HEK293 (cell line): Measurements from ENCODE around the gene TSPO2.

Source experiments
- CTCF ChIP-seq: fragments of 450-650 bp; formaldehyde crosslinking; IDR thresholded peaks from 2 replicates; pipeline ENCODE4 v1.5.1; 2016; ENCODE audit warnings: missing biosample characterization, missing genetic modification characterization
- REPIN1 ChIP-seq: fragments of 450-650 bp; formaldehyde crosslinking; IDR thresholded peaks from 2 replicates; pipeline ENCODE4 v1.5.1; 2017; ENCODE audit warnings: missing biosample characterization, missing genetic modification characterization, low read depth
- ZBTB1 ChIP-seq: fragments of 450-650 bp; formaldehyde crosslinking; IDR thresholded peaks from 2 replicates; pipeline ENCODE4 v1.5.1; 2016; ENCODE audit warnings: missing biosample characterization, missing genetic modification characterization
- ZNF169 ChIP-seq: fragments of 450-650 bp; formaldehyde crosslinking; IDR thresholded peaks from 2 replicates; pipeline ENCODE4 v1.5.1; 2016; ENCODE audit warnings: missing biosample characterization, missing genetic modification characterization
- ZNF510 ChIP-seq: fragments of 450-650 bp; formaldehyde crosslinking; IDR thresholded peaks from 2 replicates; pipeline ENCODE4 v1.5.1; 2018; ENCODE audit warnings: mild to moderate bottlenecking, missing genetic modification characterization, missing biosample characterization; ENCODE audit not compliant: insufficient replicate concordance

DNA sequence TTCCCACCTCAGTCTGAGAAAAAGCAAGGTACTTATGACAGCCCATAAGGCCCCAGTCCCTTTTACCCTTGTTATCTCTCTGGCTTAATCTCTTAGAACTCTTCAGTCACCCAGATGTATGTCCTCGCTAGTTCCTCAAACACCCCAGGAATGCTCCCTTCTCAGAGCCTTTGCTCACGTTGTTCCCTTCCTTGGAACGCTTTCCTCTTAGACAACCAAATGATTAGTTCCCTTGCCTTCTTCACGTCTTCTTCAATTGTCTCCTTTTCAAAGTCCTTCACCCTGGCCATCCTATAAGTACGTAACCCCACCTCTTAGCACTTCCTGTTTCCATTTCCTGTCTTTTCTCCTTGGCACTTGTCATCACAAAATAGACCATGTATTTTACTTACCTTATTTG, 9.6 kb downstream of the TSPO2 start:
- no peak for TF ChIP-seq CTCF (tag by site-specific recombination)
- no peak for TF ChIP-seq ZNF169 (tag by site-specific recombination)
- no peak for TF ChIP-seq ZNF510 (tag by site-specific recombination)
- TF ChIP-seq ZBTB1 (tag by site-specific recombination) = no peak
- no peak for TF ChIP-seq REPIN1 (tag by site-specific recombination)
